SK-N-SH (cell line): ENCODE measurements around the gene NPC1. TPM values are rescaled to one million over a fixed set of nuclear protein-coding genes. Genes with fewer than 3 reads are reported as not detected.
A peak's percentile ranks its signal among the peaks of the same experiment; 100 is the strongest.

Experiments
- CTCF ChIA-PET: fragments of 300-600, 350-600 bp; formaldehyde crosslinking; extraction: SDS; loops from one replicate; lab custom pipeline; 2021; lab: Yijun Ruan, JAX
- POLR2A ChIA-PET: fragments of 350-600 bp; sonication (Branson Sonifier 250); formaldehyde crosslinking; extraction: SDS; loops from one replicate; lab custom pipeline; 2020; ENCODE audit warnings: antibody characterized with exemption, inconsistent platforms; lab: Yijun Ruan, JAX
- DNase-seq: peaks from one replicate; pipeline ENCODE4 v3.0.0; 2012
- H2AFZ ChIP-seq: fragments of 200-600 bp; sonication (generic); 2 replicates; pipeline ENCODE4 v1.8.1; 2016; ENCODE audit warnings: antibody characterized with exemption, mild to moderate bottlenecking, low read depth
- H3F3A ChIP-seq: fragments of 200-600 bp; sonication (generic); replicated peaks from 2 replicates; pipeline ENCODE3; 2016; ENCODE audit warnings: antibody characterized with exemption, mild to moderate bottlenecking; ENCODE audit not compliant: insufficient read depth
- H3K27ac ChIP-seq, 2 experiments: fragments of 200-500 bp in 1 of 2; fragments of 200-600 bp in 1 of 2; sonication (Bioruptor generic) in 1 of 2; sonication (generic), shearing (Covaris generic) in 1 of 2; 2 replicates each; pipeline versions ENCODE4 v1.5.1 to v1.6.1; 2014 to 2016; ENCODE audit warnings: low read depth in 2 of 2, inconsistent platforms in 1 of 2, low read length in 1 of 2, mild to moderate bottlenecking in 1 of 2, mixed read lengths in 1 of 2
- H3K27me3 ChIP-seq: fragments of 200-600 bp; sonication (generic), shearing (Covaris generic); 2 replicates; pipeline ENCODE4 v1.6.1; 2016; ENCODE audit warnings: mixed run types; ENCODE audit not compliant: insufficient read depth
- H3K36me3 ChIP-seq, 2 experiments: fragments of 200-500 bp in 1 of 2; fragments of 200-600 bp in 1 of 2; sonication (Bioruptor generic) in 1 of 2; sonication (generic) in 1 of 2; replicated peaks in 1 of 2; 2 replicates each; pipeline versions ENCODE3 to v1.5.1; 2014 to 2016; ENCODE audit warnings: low read length in 1 of 2, mild to moderate bottlenecking in 1 of 2; ENCODE audit not compliant: insufficient read depth in 2 of 2, control insufficient read depth in 1 of 2
- H3K4me1 ChIP-seq, 2 experiments: fragments of 200-500 bp in 1 of 2; fragments of 200-600 bp in 1 of 2; sonication (Bioruptor generic) in 1 of 2; sonication (generic), shearing (Covaris generic) in 1 of 2; 2 replicates each; pipeline versions ENCODE4 v1.5.1 to v1.6.1; 2014 to 2016; ENCODE audit warnings: low read depth in 1 of 2, low read length in 1 of 2, mixed run types in 1 of 2; ENCODE audit not compliant: insufficient read depth in 2 of 2, control insufficient read depth in 1 of 2
- H3K4me2 ChIP-seq: fragments of 200-600 bp; sonication (generic), shearing (Covaris generic); 2 replicates; pipeline ENCODE4 v1.6.1; 2017; ENCODE audit warnings: mixed run types
- H3K4me3 ChIP-seq, 2 experiments: fragments of 200-500 bp in 1 of 2; fragments of 200-600 bp in 1 of 2; sonication (Bioruptor generic) in 1 of 2; sonication (generic), shearing (Covaris generic) in 1 of 2; 2 replicates each; pipeline versions ENCODE4 v1.5.1 to v1.8.1; 2014 to 2016; ENCODE audit warnings: low read depth in 2 of 2, inconsistent platforms in 1 of 2, low read length in 1 of 2, mild to moderate bottlenecking in 1 of 2, mixed read lengths in 1 of 2, moderate library complexity in 1 of 2
- H3K79me2 ChIP-seq: fragments of 200-600 bp; sonication (generic); 2 replicates; pipeline ENCODE4 v1.8.1; 2017; ENCODE audit warnings: mild to moderate bottlenecking; ENCODE audit not compliant: insufficient read depth
- H3K9ac ChIP-seq: fragments of 200-600 bp; sonication (generic); 2 replicates; pipeline ENCODE4 v1.6.1; 2017; ENCODE audit warnings: mixed run types
- H3K9me2 ChIP-seq: fragments of 200-600 bp; sonication (generic); 2 replicates; pipeline ENCODE4 v1.6.1; 2017; ENCODE audit warnings: mixed run types
- H3K9me3 ChIP-seq: fragments of 200-600 bp; sonication (generic); 2 replicates; pipeline ENCODE4 v1.6.1; 2017; ENCODE audit warnings: mixed run types, mild to moderate bottlenecking, moderate library complexity
- H4K20me1 ChIP-seq: fragments of 200-600 bp; sonication (generic); 2 replicates; pipeline ENCODE4 v1.6.1; 2017; ENCODE audit warnings: mild to moderate bottlenecking, mixed run types; ENCODE audit not compliant: insufficient read depth
- CHD2 ChIP-seq: fragments of 150-350 bp; IDR thresholded peaks from 2 replicates; pipeline ENCODE4 v1.6.1; 2018; ENCODE audit warnings: low read length; ENCODE audit not compliant: partially characterized antibody
- ELF1 ChIP-seq: IDR thresholded peaks from 2 replicates; pipeline ENCODE4 v1.4.0; 2012
- EP300 ChIP-seq, 2 experiments: IDR thresholded peaks; 2 replicates each; pipeline versions ENCODE4 v1.4.0 to v1.6.1; 2012; ENCODE audit warnings: borderline replicate concordance in 1 of 2, low read depth in 1 of 2, low read length in 1 of 2
- EZH2phosphoT487 ChIP-seq: fragments of 200-600 bp; sonication (generic); IDR thresholded peaks from 2 replicates; pipeline ENCODE4 v1.6.1; 2017; ENCODE audit warnings: low read depth, mixed run types, mild to moderate bottlenecking, antibody characterized with exemption, moderate library complexity, borderline replicate concordance
- FOSL2 ChIP-seq: IDR thresholded peaks from 2 replicates; pipeline ENCODE4 v1.4.0; 2012; ENCODE audit warnings: low read depth, mild to moderate bottlenecking, moderate library complexity, borderline replicate concordance
- FOXJ3 ChIP-seq: sonication (generic); formaldehyde crosslinking; IDR thresholded peaks from 2 replicates; pipeline ENCODE4 v1.5.1; 2020; ENCODE audit warnings: mild to moderate bottlenecking, missing genetic modification reagents
- FOXM1 ChIP-seq: IDR thresholded peaks from 2 replicates; pipeline ENCODE4 v1.4.0; 2012; ENCODE audit warnings: low read depth, mild to moderate bottlenecking
- GATA2 ChIP-seq: sonication (generic); formaldehyde crosslinking; IDR thresholded peaks from 2 replicates; pipeline ENCODE4 v1.5.0; 2020; ENCODE audit warnings: mild to moderate bottlenecking, missing genetic modification reagents
- IRF3 ChIP-seq: fragments of 150-350 bp; IDR thresholded peaks from 2 replicates; pipeline ENCODE4 v1.6.1; 2016; ENCODE audit warnings: mild to moderate bottlenecking, low read depth, low read length
- JUND ChIP-seq: IDR thresholded peaks from 2 replicates; pipeline ENCODE4 v1.4.0; 2012
- MAX ChIP-seq: IDR thresholded peaks from 2 replicates; pipeline ENCODE4 v1.4.0; 2012; ENCODE audit warnings: low read depth
- MEF2A ChIP-seq: IDR thresholded peaks from 2 replicates; pipeline ENCODE4 v1.4.0; 2012; ENCODE audit warnings: low read depth, borderline replicate concordance
- MXI1 ChIP-seq: IDR thresholded peaks from 2 replicates; pipeline ENCODE4 v1.6.1; 2012; ENCODE audit warnings: mild to moderate bottlenecking, low read depth, low read length, improper control_type of control experiment
- NFIC ChIP-seq: IDR thresholded peaks from 2 replicates; pipeline ENCODE4 v1.4.0; 2012; ENCODE audit warnings: borderline replicate concordance
- NRF1 ChIP-seq: IDR thresholded peaks from 2 replicates; pipeline ENCODE4 v1.6.1; 2012; ENCODE audit warnings: low read depth, mild to moderate bottlenecking, low read length
- RAD21 ChIP-seq: IDR thresholded peaks from 2 replicates; pipeline ENCODE4 v1.6.1; 2012; ENCODE audit warnings: mild to moderate bottlenecking, low read length
- RFX5 ChIP-seq: IDR thresholded peaks from 2 replicates; pipeline ENCODE4 v1.6.1; 2012; ENCODE audit warnings: mild to moderate bottlenecking, improper control_type of control experiment, low read length
- RXRA ChIP-seq: IDR thresholded peaks from 2 replicates; pipeline ENCODE4 v1.4.0; 2012; ENCODE audit warnings: low read depth, mild to moderate bottlenecking, borderline replicate concordance
- SIN3A ChIP-seq: IDR thresholded peaks from 2 replicates; pipeline ENCODE4 v1.6.1; 2012; ENCODE audit warnings: low read depth, mild to moderate bottlenecking, low read length, moderate library complexity, borderline replicate concordance
- SMC3 ChIP-seq: IDR thresholded peaks from 2 replicates; pipeline ENCODE4 v1.6.1; 2012; ENCODE audit warnings: low read depth, low read length, improper control_type of control experiment
- TAF1 ChIP-seq: IDR thresholded peaks from 2 replicates; pipeline ENCODE4 v1.6.1; 2012; ENCODE audit warnings: low read depth, mild to moderate bottlenecking, low read length, moderate library complexity, borderline replicate concordance
- TCF12 ChIP-seq: IDR thresholded peaks from 2 replicates; pipeline ENCODE4 v1.4.0; 2012
- TEAD4 ChIP-seq: IDR thresholded peaks from 2 replicates; pipeline ENCODE4 v1.4.0; 2012; ENCODE audit warnings: mild to moderate bottlenecking, borderline replicate concordance; ENCODE audit not compliant: insufficient read depth
- USF1 ChIP-seq: IDR thresholded peaks from 2 replicates; pipeline ENCODE4 v1.4.0; 2012; ENCODE audit warnings: low read depth, borderline replicate concordance
- USF2 ChIP-seq: fragments of 150-350 bp; IDR thresholded peaks from 2 replicates; pipeline ENCODE4 v1.6.1; 2017; ENCODE audit warnings: antibody characterized with exemption, low read length, low read depth, borderline replicate concordance
- WGBS: methylation state at CpG from one replicate; pipeline ENCODE4 v1.1.6; 2017; ENCODE audit warnings: low lambda C conversion rate; 5-methylcytosine and 5-hydroxymethylcytosine counted together
- polyA plus RNA-seq, 3 experiments: library from polyadenylated mRNA; depleted of rRNA; stranded (reverse); fragments of >200 nt; gene quantifications; 2 replicates each; pipeline ENCODE4 v1.2.3, GENCODE V29; 2012
- TF ChIP-seq, protein P1 (sequence below): IDR thresholded peaks from 2 replicates; pipeline ENCODE4; 2012
- TF ChIP-seq, protein P2 (sequence below): IDR thresholded peaks from 2 replicates; pipeline ENCODE4 v1.6.1; 2012; ENCODE audit warnings: mild to moderate bottlenecking, low read depth, low read length, moderate library complexity

NPC1 gene
- polyA plus RNA-seq, 1 of the 3 experiments (the other 2 are of a cell fraction): 23.9 TPM

DNA sequence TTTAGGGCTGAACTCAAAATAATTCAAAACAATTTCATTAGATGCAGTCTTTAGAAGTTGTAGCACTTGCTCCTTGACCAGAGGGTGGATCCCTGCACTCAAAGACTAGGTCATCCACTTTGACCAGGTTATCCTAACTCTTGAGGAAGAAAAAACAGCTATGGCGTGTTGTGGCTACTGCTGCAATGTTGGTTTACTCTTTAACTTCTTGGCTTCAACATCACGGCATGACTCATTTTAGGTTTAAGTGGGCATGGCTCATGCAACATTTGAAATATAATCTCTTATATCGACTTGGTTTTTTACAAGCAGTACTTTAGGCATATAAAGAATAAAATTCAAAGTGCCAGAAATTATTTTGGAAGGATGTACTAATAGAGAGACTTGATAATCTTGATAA is 41.0 kb upstream of the NPC1 start:
- no peak for DNase-seq
- no peak overlapping the region for H2AFZ ChIP-seq
- H3K79me2 ChIP-seq: no peaks in the 10 kb centered on the region
- H3K27ac ChIP-seq: peak overlapping the region in 1 of 2 experiments; percentile 70; a peak in 3 of 4 replicates
- H3K4me2 ChIP-seq: peak overlapping the region; percentile 59; the same call in 1 of the 2 replicates
- H3K9me2 ChIP-seq: no peaks in the 10 kb centered on the region
- POLR2A ChIA-PET: no interaction called here
- H3F3A ChIP-seq: peaks cover 25% of the 10 kb centered on the region
- no peaks in the 10 kb centered on the region for H3K9me3 ChIP-seq
- CTCF ChIA-PET: interaction anchor here (1.2 to 12.6 kb wide), 4 partner anchors 68 to 291 kb away, joined by 3 to 78 read pairs (median 5); no protein-coding TSS in a partner anchor
- peaks cover 19 to 20% of the 10 kb centered on the region in 2 experiments for H3K4me1 ChIP-seq
- H3K4me3 ChIP-seq: no peak overlapping the region
- no peaks in the 10 kb centered on the region for H3K27me3 ChIP-seq
- peak overlapping the region; percentile 2; the same call in 1 of the 2 replicates for H3K9ac ChIP-seq
- no peaks in the 10 kb centered on the region for H4K20me1 ChIP-seq
- no peaks in the 10 kb centered on the region for H3K36me3 ChIP-seq
- WGBS: 10% methylated on average over 3 of the region's 3 CpGs
- peak; percentile 85 for TF ChIP-seq RXRA
- no peak for TF ChIP-seq GATA2
- TF ChIP-seq EP300 (IDR thresholded peaks at IDR 0.05; ENCODE audit: borderline replicate concordance in 1 of 2, low read depth in 1 of 2, low read length in 1 of 2): 0 out of 4 replicates have a peak, but pooled peaks of 1 of the 2 experiments have one; percentile 46
- no peak for TF ChIP-seq EZH2phosphoT487
- TF ChIP-seq, protein P1, sequence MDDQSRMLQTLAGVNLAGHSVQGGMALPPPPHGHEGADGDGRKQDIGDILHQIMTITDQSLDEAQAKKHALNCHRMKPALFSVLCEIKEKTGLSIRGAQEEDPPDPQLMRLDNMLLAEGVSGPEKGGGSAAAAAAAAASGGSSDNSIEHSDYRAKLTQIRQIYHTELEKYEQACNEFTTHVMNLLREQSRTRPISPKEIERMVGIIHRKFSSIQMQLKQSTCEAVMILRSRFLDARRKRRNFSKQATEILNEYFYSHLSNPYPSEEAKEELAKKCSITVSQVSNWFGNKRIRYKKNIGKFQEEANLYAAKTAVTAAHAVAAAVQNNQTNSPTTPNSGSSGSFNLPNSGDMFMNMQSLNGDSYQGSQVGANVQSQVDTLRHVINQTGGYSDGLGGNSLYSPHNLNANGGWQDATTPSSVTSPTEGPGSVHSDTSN: peak; percentile 56
- 0 out of 2 replicates have a peak, but pooled peaks have one; percentile 45 for TF ChIP-seq MAX
- peak; percentile 67 for TF ChIP-seq TCF12
- TF ChIP-seq USF1: no peak
- no peak for TF ChIP-seq NRF1
- TF ChIP-seq RFX5: no peak
- peak; percentile 83 for TF ChIP-seq NFIC
- TF ChIP-seq SIN3A: no peak
- no peak for TF ChIP-seq IRF3
- TF ChIP-seq ELF1: no peak
- no peak for TF ChIP-seq MEF2A
- TF ChIP-seq USF2: no peak
- TF ChIP-seq TAF1: no peak
- TF ChIP-seq, protein P2, sequence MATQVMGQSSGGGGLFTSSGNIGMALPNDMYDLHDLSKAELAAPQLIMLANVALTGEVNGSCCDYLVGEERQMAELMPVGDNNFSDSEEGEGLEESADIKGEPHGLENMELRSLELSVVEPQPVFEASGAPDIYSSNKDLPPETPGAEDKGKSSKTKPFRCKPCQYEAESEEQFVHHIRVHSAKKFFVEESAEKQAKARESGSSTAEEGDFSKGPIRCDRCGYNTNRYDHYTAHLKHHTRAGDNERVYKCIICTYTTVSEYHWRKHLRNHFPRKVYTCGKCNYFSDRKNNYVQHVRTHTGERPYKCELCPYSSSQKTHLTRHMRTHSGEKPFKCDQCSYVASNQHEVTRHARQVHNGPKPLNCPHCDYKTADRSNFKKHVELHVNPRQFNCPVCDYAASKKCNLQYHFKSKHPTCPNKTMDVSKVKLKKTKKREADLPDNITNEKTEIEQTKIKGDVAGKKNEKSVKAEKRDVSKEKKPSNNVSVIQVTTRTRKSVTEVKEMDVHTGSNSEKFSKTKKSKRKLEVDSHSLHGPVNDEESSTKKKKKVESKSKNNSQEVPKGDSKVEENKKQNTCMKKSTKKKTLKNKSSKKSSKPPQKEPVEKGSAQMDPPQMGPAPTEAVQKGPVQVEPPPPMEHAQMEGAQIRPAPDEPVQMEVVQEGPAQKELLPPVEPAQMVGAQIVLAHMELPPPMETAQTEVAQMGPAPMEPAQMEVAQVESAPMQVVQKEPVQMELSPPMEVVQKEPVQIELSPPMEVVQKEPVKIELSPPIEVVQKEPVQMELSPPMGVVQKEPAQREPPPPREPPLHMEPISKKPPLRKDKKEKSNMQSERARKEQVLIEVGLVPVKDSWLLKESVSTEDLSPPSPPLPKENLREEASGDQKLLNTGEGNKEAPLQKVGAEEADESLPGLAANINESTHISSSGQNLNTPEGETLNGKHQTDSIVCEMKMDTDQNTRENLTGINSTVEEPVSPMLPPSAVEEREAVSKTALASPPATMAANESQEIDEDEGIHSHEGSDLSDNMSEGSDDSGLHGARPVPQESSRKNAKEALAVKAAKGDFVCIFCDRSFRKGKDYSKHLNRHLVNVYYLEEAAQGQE: no peak
- TF ChIP-seq FOSL2: peak; percentile 93
- no peak for TF ChIP-seq TEAD4
- no peak for TF ChIP-seq FOXJ3 (CRISPR knock-in tag)
- TF ChIP-seq CHD2: no peak
- no peak for TF ChIP-seq FOXM1
- TF ChIP-seq JUND: peak; percentile 77
- no peak for TF ChIP-seq MXI1
- no peak for TF ChIP-seq SMC3
- no peak for TF ChIP-seq RAD21
